ENCODE measurements around the gene TTC3.
"Not testable (repeated sequence)": the region's sequence is repeated elsewhere in the genome, so short reads cannot be mapped to it uniquely, and the experiment has no call there.

Gene TTC3

GRCh38 chr21:37032877-37033471, 40.1 kb upstream of the TTC3 start:
- H3K9me3 ChIP-seq = no peaks in the 10 kb centered on the region; the same call in 1 of the 2 replicates
- DNase-seq = no peak
- TF ChIP-seq, protein P1, sequence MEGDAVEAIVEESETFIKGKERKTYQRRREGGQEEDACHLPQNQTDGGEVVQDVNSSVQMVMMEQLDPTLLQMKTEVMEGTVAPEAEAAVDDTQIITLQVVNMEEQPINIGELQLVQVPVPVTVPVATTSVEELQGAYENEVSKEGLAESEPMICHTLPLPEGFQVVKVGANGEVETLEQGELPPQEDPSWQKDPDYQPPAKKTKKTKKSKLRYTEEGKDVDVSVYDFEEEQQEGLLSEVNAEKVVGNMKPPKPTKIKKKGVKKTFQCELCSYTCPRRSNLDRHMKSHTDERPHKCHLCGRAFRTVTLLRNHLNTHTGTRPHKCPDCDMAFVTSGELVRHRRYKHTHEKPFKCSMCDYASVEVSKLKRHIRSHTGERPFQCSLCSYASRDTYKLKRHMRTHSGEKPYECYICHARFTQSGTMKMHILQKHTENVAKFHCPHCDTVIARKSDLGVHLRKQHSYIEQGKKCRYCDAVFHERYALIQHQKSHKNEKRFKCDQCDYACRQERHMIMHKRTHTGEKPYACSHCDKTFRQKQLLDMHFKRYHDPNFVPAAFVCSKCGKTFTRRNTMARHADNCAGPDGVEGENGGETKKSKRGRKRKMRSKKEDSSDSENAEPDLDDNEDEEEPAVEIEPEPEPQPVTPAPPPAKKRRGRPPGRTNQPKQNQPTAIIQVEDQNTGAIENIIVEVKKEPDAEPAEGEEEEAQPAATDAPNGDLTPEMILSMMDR (IDR thresholded peaks at IDR 0.05; ENCODE audit: low read depth, low read length) = no peak

GRCh38 chr21:37034394-37034793, 38.7 kb upstream of the TTC3 start:
- not testable (repeated sequence) for H3K4me3 ChIP-seq (ENCODE audit: low read depth, low read length); H3K9me3 ChIP-seq; DNase-seq; H3K4me1 ChIP-seq; H3K36me3 ChIP-seq; H3K27me3 ChIP-seq

More at GRCh38 chr21:37032877-37033471, 40.1 kb upstream of the TTC3 start:
- no peaks in the 10 kb centered on the region for H3K27me3 ChIP-seq
- no peaks in the 10 kb centered on the region for H3K4me1 ChIP-seq
- H3K36me3 ChIP-seq = no peaks in the 10 kb centered on the region
- H3K4me3 ChIP-seq (ENCODE audit: low read depth, low read length) = no peak overlapping the region

DNA sequence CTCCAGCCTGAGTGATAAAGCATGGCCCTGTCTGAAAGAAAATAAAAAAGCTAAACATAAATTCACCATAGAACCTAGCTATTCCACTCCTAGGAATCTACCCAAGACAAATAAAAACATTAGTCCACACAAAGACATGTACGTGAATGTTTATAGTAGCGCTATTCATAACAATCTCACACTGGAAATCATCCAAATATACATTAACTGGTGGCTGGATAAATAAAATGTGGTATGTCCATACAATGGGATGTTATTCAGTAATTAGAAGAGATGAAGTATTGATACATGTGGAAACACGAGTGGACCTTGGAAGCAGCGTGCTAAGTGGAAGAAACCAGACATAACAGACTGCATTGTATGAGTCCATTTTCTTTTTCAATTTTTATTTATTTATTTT, 36.9 kb upstream of the TTC3 start:
- H3K4me3 ChIP-seq (ENCODE audit: low read depth, low read length) = no peak overlapping the region
- TF ChIP-seq, protein P1 (IDR thresholded peaks at IDR 0.05; ENCODE audit: low read depth, low read length) = no peak
- no peaks in the 10 kb centered on the region for H3K36me3 ChIP-seq
- no peaks in the 10 kb centered on the region for H3K27me3 ChIP-seq
- no peaks in the 10 kb centered on the region for H3K9me3 ChIP-seq
- H3K4me1 ChIP-seq = no peaks in the 10 kb centered on the region
- no peak for DNase-seq

DNA sequence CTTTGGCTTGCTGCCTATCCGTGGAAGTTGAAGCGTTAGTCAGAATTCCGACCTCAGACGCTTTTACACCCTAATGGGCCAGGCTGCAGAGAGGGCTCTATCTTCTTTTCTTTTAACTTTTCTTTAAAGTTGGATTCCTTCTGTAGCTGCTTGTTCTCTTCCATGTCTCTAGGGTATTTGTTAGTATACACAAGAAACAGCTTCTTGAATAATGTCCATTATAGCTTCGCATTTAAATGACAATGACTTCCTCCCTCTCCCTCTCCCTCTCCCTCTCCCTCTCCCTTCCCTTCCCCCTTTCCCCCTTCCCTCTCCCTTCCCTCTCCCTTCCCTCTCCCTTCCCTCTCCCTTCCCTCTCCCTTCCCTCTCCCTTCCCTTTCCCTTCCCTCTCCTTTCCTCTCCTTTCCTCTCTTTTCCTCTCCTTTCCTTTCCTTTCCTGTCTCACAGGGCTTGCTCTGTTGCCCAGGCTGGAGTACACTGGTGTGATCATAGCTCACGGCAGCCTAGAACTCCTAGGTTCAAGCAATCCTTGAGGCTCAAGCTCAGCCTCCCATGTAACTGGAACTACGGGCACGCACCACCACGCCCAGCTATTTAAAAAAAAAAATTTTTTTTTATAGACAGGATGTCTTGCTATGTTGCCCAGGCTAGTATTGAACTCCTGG, 33.5 kb upstream of the TTC3 start:
- H3K27me3 ChIP-seq = no peaks in the 10 kb centered on the region
- H3K4me1 ChIP-seq = no peaks in the 10 kb centered on the region
- no peaks in the 10 kb centered on the region for H3K9me3 ChIP-seq
- no peak overlapping the region for H3K4me3 ChIP-seq (ENCODE audit: low read depth, low read length)
- no peak for DNase-seq
- TF ChIP-seq, protein P1 (IDR thresholded peaks at IDR 0.05; ENCODE audit: low read depth, low read length) = no peak
- H3K36me3 ChIP-seq = no peaks in the 10 kb centered on the region

- TF ChIP-seq, protein P1 (IDR thresholded peaks at IDR 0.05; ENCODE audit: low read depth, low read length) = no peak
- H3K9me3 ChIP-seq = no peaks in the 10 kb centered on the region
Observed at GRCh38 chr21:37040212-37040611, 32.8 kb upstream of the TTC3 start.

DNA sequence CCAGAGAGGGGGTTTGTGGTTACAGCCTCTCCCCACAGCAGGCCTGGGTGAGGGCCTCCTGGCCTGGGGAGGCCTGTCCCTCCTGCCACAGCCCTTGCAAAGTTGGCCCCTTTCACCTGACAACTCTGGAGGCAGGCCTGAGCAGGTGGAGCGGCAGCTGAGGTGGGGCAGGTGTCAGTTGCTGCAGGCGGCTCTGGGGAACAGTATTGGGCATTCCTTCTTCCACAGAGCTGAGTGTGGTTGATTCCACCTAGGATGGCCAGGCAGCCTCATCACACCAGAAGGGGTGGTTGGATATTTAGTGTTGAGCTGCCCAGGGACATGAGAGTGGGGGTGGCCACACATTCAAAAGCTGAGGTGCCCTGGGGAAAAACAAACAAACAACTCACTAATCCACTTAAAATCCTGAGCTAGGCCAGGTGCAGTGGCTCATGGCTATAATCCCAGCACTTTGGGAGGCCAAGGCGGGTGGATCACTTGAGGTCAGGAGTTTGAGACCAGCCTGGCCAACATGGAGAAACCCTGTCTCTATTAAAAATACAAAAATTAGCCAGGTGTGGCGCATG, 31.3 kb upstream of the TTC3 start:
- Histone ChIP-seq H3K4me1 (no peaks in the 10 kb centered on the region), H3K27me3 (no peaks in the 10 kb centered on the region), H3K4me3 (ENCODE audit: low read depth, low read length) (no peak overlapping the region), H3K9me3 (no peaks in the 10 kb centered on the region), H3K36me3 (no peaks in the 10 kb centered on the region)
- TF ChIP-seq, protein P1 (IDR thresholded peaks at IDR 0.05; ENCODE audit: low read depth, low read length) = no peak
- no peak for DNase-seq

More at GRCh38 chr21:37040212-37040611, 32.8 kb upstream of the TTC3 start:
- Histone ChIP-seq H3K27me3 (no peaks in the 10 kb centered on the region), H3K36me3 (no peaks in the 10 kb centered on the region), H3K4me1 (no peaks in the 10 kb centered on the region), H3K4me3 (ENCODE audit: low read depth, low read length) (no peak overlapping the region)
- no peak for DNase-seq

Measured in BE2C (cell line).